OCI-LY7 (cell line): ENCODE measurements around the gene ESAM. TPM values are rescaled to one million over a fixed set of nuclear protein-coding genes. Genes with fewer than 3 reads are reported as not detected.

ENCODE experiments used
- BruUV-seq: library from RNA; stranded (reverse); fragments of 400-500 nt; replicated peaks from 2 replicates; lab custom pipeline; 2021; lab: Mats Ljungman, UMichigan
- CTCF ChIA-PET: fragments of 300-600 bp; sonication (Branson Sonifier 250); formaldehyde crosslinking; loops from one replicate; lab custom pipeline; 2022; ENCODE audit warnings: antibody characterized with exemption; ENCODE audit not compliant: unreplicated experiment; lab: Charles Lee
- POLR2A ChIA-PET: fragments of 300-600 bp; sonication (Branson Sonifier 250); formaldehyde crosslinking; loops from one replicate; lab custom pipeline; 2022; ENCODE audit warnings: antibody characterized with exemption; lab: Charles Lee
- DNase-seq: peaks from one replicate; pipeline ENCODE4 v3.0.0-alpha.2; 2015; ENCODE audit warnings: low spot score
- H2AFZ ChIP-seq: fragments of 200-600 bp; sonication (generic), shearing (Covaris generic); 2 replicates; pipeline ENCODE4 v1.6.1; 2014; ENCODE audit warnings: mild to moderate bottlenecking, antibody characterized with exemption, low read length, moderate library complexity
- H3K27ac ChIP-seq: fragments of 200-600 bp; sonication (generic); 2 replicates; pipeline ENCODE4 v1.5.1; 2014; ENCODE audit warnings: mixed run types, low read depth, mild to moderate bottlenecking, moderate library complexity, low read length, inconsistent platforms; ENCODE audit not compliant: poor library complexity, severe bottlenecking
- H3K36me3 ChIP-seq: fragments of 200-600 bp; sonication (generic); 2 replicates; pipeline ENCODE4 v1.6.1; 2014; ENCODE audit warnings: mild to moderate bottlenecking, antibody characterized with exemption, low read length, moderate library complexity, mixed read lengths; ENCODE audit not compliant: insufficient read depth
- H3K4me1 ChIP-seq: fragments of 200-600 bp; sonication (generic); 2 replicates; pipeline ENCODE4 v1.5.1; 2014; ENCODE audit warnings: mild to moderate bottlenecking, low read length; ENCODE audit not compliant: insufficient read depth, poor library complexity, severe bottlenecking
- H3K4me2 ChIP-seq: fragments of 200-600 bp; sonication (generic); 2 replicates; pipeline ENCODE4 v1.6.1; 2014; ENCODE audit warnings: mild to moderate bottlenecking, low read length
- H3K4me3 ChIP-seq: fragments of 200-600 bp; sonication (generic); 2 replicates; pipeline ENCODE4 v1.5.1; 2014; ENCODE audit warnings: mild to moderate bottlenecking, low read depth, low read length; ENCODE audit not compliant: poor library complexity, severe bottlenecking
- H3K79me2 ChIP-seq: fragments of 200-600 bp; sonication (generic); 2 replicates; pipeline ENCODE4 v1.6.1; 2016; ENCODE audit warnings: low read depth, mild to moderate bottlenecking, low read length, moderate library complexity, mixed read lengths; ENCODE audit not compliant: insufficient read depth
- H3K9me2 ChIP-seq: fragments of 200-600 bp; sonication (generic); 2 replicates; pipeline ENCODE4 v1.6.1; 2016; ENCODE audit warnings: mild to moderate bottlenecking, low read length, mixed read lengths; ENCODE audit not compliant: insufficient read depth
- H3K9me3 ChIP-seq: fragments of 200-600 bp; sonication (generic); 2 replicates; pipeline ENCODE4 v1.6.1; 2014; ENCODE audit warnings: mild to moderate bottlenecking, mixed run types, low read length, mixed read lengths
- H4K20me1 ChIP-seq: fragments of 200-600 bp; sonication (generic); 2 replicates; pipeline ENCODE4 v1.6.1; 2014; ENCODE audit warnings: mild to moderate bottlenecking, antibody characterized with exemption, low read length, moderate library complexity, mixed read lengths; ENCODE audit not compliant: insufficient read depth
- CTCF ChIP-seq: fragments of 200-600 bp; sonication (generic); conservative IDR thresholded peaks from 2 replicates; pipeline ENCODE4 v1.5.1; 2014; ENCODE audit warnings: mild to moderate bottlenecking, antibody characterized with exemption, low read length, moderate library complexity, mixed read lengths
- EZH2phosphoT487 ChIP-seq: fragments of 200-600 bp; sonication (generic); IDR thresholded peaks from 2 replicates; pipeline ENCODE4 v1.6.1; 2018; ENCODE audit warnings: low read depth, borderline replicate concordance, mild to moderate bottlenecking, mixed run types, antibody characterized with exemption, low read length, moderate library complexity, mixed read lengths
- intact Hi-C: fragments of 100-400 bp; cut with micrococcal nuclease; formaldehyde crosslinking; loops from one replicate; pipeline ENCODE4 v1.10.0; 2022; ENCODE audit not compliant: unreplicated experiment
- total RNA-seq, 2 experiments: library from RNA; depleted of rRNA in 1 of 2; stranded (reverse); fragments of >200 nt in 1 of 2; shearing (Covaris generic) in 1 of 2; gene quantifications; 2 replicates each; pipeline ENCODE4 v1.2.3, GENCODE V29; 2014 to 2022

ESAM gene
- total RNA-seq, 2 experiments from 2014 or later: 0.35 to 0.49 TPM

- Histone ChIP-seq H3K9me3 (no peaks in the 10 kb centered on the region), H3K4me2 (no peak overlapping the region), H3K4me1 (no peaks in the 10 kb centered on the region), H3K27ac (no peak overlapping the region), H4K20me1 (no peaks in the 10 kb centered on the region), H3K36me3 (no peaks in the 10 kb centered on the region), H3K4me3 (no peak overlapping the region), H3K9me2 (no peaks in the 10 kb centered on the region), H3K79me2 (no peaks in the 10 kb centered on the region), H2AFZ (no peak overlapping the region)
- ChIA-PET CTCF (no interaction called here), POLR2A (no interaction called here)
- no TSS peak for BruUV-seq
- TF ChIP-seq EZH2phosphoT487: no peak
- no peak for DNase-seq
- intact Hi-C loops: no loop called here
Observed at GRCh38 chr11:124712392-124712791, 49.7 kb downstream of the ESAM start.

- Histone ChIP-seq H3K4me2 (no peak overlapping the region), H3K79me2 (no peaks in the 10 kb centered on the region), H2AFZ (no peak overlapping the region), H3K9me3 (no peaks in the 10 kb centered on the region), H3K27ac (no peak overlapping the region), H3K36me3 (no peaks in the 10 kb centered on the region), H3K4me1 (no peaks in the 10 kb centered on the region), H4K20me1 (no peaks in the 10 kb centered on the region), H3K9me2 (no peaks in the 10 kb centered on the region), H3K4me3 (no peak overlapping the region)
- ChIA-PET POLR2A (interaction anchor here (0.5 kb wide), 1 partner anchor 60 kb away, joined by 3 read pairs; no protein-coding TSS in a partner anchor), CTCF (no interaction called here)
- TF ChIP-seq CTCF (no peak), EZH2phosphoT487 (no peak)
- intact Hi-C loops: no loop called here
- no TSS peak for BruUV-seq
- DNase-seq: no peak
Observed at GRCh38 chr11:124707829-124708228, 54.3 kb downstream of the ESAM start.

Other genes with a start within 250 kb of the ESAM start
- gene OR8B12, start 218.6 kb downstream of the ESAM start, total RNA-seq (2014; rRNA removed; shearing (Covaris generic)): not detected in 2 replicates
- not detected in 2 replicates for gene OR8B12, start 218.6 kb downstream of the ESAM start, total RNA-seq (2022)
- gene OR8A1, start 192.3 kb downstream of the ESAM start, total RNA-seq (2014; rRNA removed; shearing (Covaris generic)): not detected in 2 replicates
- gene OR8A1, start 192.3 kb downstream of the ESAM start, total RNA-seq (2022): not detected in 2 replicates
- gene PANX3, start 150.9 kb downstream of the ESAM start, total RNA-seq (2014; rRNA removed; shearing (Covaris generic)): not detected in 2 replicates
- gene PANX3, start 150.9 kb downstream of the ESAM start, total RNA-seq (2022): not detected in 2 replicates
- 23.3 and 30.0 TPM in 2 replicates for gene TBRG1, start 139.4 kb downstream of the ESAM start, total RNA-seq (2014; rRNA removed; shearing (Covaris generic))
- gene TBRG1, start 139.4 kb downstream of the ESAM start, total RNA-seq (2022): 34.0 and 39.1 TPM in 2 replicates
- 2.6 and 4.8 TPM in 2 replicates for gene SIAE, start 88.6 kb downstream of the ESAM start, total RNA-seq (2014; rRNA removed; shearing (Covaris generic))
- gene SIAE, start 88.6 kb downstream of the ESAM start, total RNA-seq (2022): 7.3 and 8.6 TPM in 2 replicates
- 2.4 and 5.1 TPM in 2 replicates for gene SPA17, start 88.4 kb downstream of the ESAM start, total RNA-seq (2014; rRNA removed; shearing (Covaris generic))
- 5.1 and 5.5 TPM in 2 replicates for gene SPA17, start 88.4 kb downstream of the ESAM start, total RNA-seq (2022)
- 3.3 and 6.8 TPM in 2 replicates for gene NRGN, start 22.3 kb downstream of the ESAM start, total RNA-seq (2014; rRNA removed; shearing (Covaris generic))
- 15.3 and 16.9 TPM in 2 replicates for gene NRGN, start 22.3 kb downstream of the ESAM start, total RNA-seq (2022)
- gene VSIG2, start 10.0 kb downstream of the ESAM start, total RNA-seq (2014; rRNA removed; shearing (Covaris generic)): not detected in 2 replicates
- not detected in 2 replicates for gene VSIG2, start 10.0 kb downstream of the ESAM start, total RNA-seq (2022)
- gene MSANTD2, start 38.1 kb upstream of the ESAM start, total RNA-seq (2014; rRNA removed; shearing (Covaris generic)): 17.7 and 22.1 TPM in 2 replicates
- gene MSANTD2, start 38.1 kb upstream of the ESAM start, total RNA-seq (2022): 21.9 and 23.4 TPM in 2 replicates
- gene ROBO3, start 103.1 kb upstream of the ESAM start, total RNA-seq (2014; rRNA removed; shearing (Covaris generic)): 0.19 and 0.28 TPM in 2 replicates
- not detected in 2 replicates for gene ROBO3, start 103.1 kb upstream of the ESAM start, total RNA-seq (2022)
- not detected in 2 replicates for gene ROBO4, start 135.6 kb upstream of the ESAM start, total RNA-seq (2014; rRNA removed; shearing (Covaris generic))
- gene ROBO4, start 135.6 kb upstream of the ESAM start, total RNA-seq (2022): not detected in 2 replicates
- gene HEPN1, start 157.0 kb upstream of the ESAM start, total RNA-seq (2014; rRNA removed; shearing (Covaris generic)): not detected in 2 replicates
- not detected in 2 replicates for gene HEPN1, start 157.0 kb upstream of the ESAM start, total RNA-seq (2022)
- not detected in 2 replicates for gene HEPACAM, start 173.8 kb upstream of the ESAM start, total RNA-seq (2014; rRNA removed; shearing (Covaris generic))
- not detected in 2 replicates for gene HEPACAM, start 173.8 kb upstream of the ESAM start, total RNA-seq (2022)
- gene CCDC15, start 191.9 kb upstream of the ESAM start, total RNA-seq (2014; rRNA removed; shearing (Covaris generic)): 9.8 and 10.6 TPM in 2 replicates
- 9.6 and 11.7 TPM in 2 replicates for gene CCDC15, start 191.9 kb upstream of the ESAM start, total RNA-seq (2022)